ENCODE results near the gene ASPG. TPM values are rescaled to one million over a fixed set of nuclear protein-coding genes. Genes with fewer than 3 reads are reported as not detected.

Gene ASPG
- total RNA-seq, 2 experiments from 2014 or later, result not detected

DNA sequence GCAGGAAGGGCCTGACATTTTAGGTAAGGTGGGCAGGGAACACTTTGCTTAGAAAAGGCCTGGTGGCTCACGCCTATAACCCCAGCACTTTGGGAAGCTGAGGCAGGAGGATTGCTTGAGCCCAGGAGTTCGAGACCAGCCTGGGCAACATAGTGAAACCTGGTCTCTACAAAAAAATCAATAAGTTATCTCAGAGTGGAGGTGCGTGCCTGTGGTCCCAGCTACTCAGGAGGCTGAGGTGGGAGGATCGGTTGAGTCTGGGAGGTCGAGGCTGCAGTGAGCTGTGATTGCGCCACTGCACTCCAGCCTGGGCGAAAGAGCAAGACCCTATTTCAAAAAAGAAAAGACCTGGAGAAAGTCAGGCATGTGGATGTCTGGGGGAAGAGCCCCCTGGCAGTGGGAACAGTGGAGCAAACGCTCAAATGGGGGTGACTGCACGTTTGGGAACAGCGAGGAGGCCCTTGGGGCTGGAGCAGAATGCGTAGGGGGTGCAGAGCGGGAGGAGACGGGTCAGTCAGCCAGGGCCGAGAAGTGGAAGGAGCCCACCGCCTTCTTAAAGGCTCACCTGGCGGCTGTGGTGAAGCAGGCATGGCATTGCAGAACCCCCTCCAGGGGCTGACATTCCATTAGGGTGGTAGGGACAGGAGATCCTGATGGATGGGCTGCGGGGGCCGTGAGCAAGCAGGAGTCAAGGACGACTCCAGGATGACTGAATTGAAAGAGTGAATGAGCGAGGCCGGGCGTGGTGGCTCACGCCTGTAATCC is 46.6 kb downstream of the ASPG start:
- H3K79me2 ChIP-seq (ENCODE audit: insufficient read depth, low read depth, low read length), result no peaks in the 10 kb centered on the region
- TF ChIP-seq, protein P1, sequence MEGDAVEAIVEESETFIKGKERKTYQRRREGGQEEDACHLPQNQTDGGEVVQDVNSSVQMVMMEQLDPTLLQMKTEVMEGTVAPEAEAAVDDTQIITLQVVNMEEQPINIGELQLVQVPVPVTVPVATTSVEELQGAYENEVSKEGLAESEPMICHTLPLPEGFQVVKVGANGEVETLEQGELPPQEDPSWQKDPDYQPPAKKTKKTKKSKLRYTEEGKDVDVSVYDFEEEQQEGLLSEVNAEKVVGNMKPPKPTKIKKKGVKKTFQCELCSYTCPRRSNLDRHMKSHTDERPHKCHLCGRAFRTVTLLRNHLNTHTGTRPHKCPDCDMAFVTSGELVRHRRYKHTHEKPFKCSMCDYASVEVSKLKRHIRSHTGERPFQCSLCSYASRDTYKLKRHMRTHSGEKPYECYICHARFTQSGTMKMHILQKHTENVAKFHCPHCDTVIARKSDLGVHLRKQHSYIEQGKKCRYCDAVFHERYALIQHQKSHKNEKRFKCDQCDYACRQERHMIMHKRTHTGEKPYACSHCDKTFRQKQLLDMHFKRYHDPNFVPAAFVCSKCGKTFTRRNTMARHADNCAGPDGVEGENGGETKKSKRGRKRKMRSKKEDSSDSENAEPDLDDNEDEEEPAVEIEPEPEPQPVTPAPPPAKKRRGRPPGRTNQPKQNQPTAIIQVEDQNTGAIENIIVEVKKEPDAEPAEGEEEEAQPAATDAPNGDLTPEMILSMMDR (conservative IDR thresholded peaks at IDR 0.05; ENCODE audit: low read length), result no peak
- no peak overlapping the region for H3K27ac ChIP-seq (ENCODE audit: low read depth, low read length, poor library complexity, severe bottlenecking)
- intact Hi-C loops (cut with micrococcal nuclease; ENCODE audit: unreplicated experiment), result loop anchor here (1.0 kb wide), 2 partner anchors 38 to 54 kb away; no protein-coding TSS in a partner anchor
- H3K4me3 ChIP-seq (ENCODE audit: low read depth, low read length, poor library complexity, severe bottlenecking), result no peak overlapping the region
- H3K9me2 ChIP-seq (ENCODE audit: insufficient read depth, low read length), result no peaks in the 10 kb centered on the region
- H3K36me3 ChIP-seq (ENCODE audit: insufficient read depth, low read length), result no peaks in the 10 kb centered on the region
- H3K4me1 ChIP-seq (ENCODE audit: insufficient read depth, low read length, poor library complexity, severe bottlenecking), result no peaks in the 10 kb centered on the region
- CTCF ChIA-PET (ENCODE audit: unreplicated experiment), result no interaction called here
- H3K9me3 ChIP-seq (ENCODE audit: low read length), result peaks cover 9% of the 10 kb centered on the region
- no TSS peak for BruUV-seq (replicated peaks)
- H3K4me2 ChIP-seq (ENCODE audit: low read length), result no peak overlapping the region
- POLR2A ChIA-PET, result interaction anchor here (0.6 kb wide), 1 partner anchor 136 kb away, joined by 3 read pairs; no protein-coding TSS in a partner anchor
- H2AFZ ChIP-seq (ENCODE audit: low read length), result no peak overlapping the region
- H4K20me1 ChIP-seq (ENCODE audit: insufficient read depth, low read length), result no peaks in the 10 kb centered on the region
- DNase-seq (ENCODE audit: low spot score), result no peak

DNA sequence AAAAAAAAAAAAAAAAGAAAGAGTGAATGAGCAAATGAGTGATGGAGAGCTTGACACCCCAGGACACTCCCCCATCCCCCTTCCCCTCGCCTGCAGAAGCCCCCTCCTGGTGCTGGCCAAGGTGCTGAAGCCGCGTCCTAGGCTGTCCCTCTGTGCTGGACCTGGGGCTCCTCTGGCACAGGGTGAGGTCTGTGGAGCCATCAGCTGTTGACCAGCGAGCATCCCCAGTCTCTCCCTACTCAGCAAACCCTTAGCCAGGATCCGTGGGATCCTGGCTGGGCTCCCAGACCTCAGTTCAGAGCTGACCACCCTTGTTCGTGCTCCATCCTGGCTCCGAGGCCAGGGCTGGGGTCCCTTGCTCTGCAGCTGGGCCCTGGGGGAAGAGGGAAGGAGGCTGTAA is 47.5 kb downstream of the ASPG start:
- intact Hi-C loops (cut with micrococcal nuclease; ENCODE audit: unreplicated experiment), result no loop called here
- Histone ChIP-seq H2AFZ (ENCODE audit: low read length) (no peak overlapping the region), H3K36me3 (ENCODE audit: insufficient read depth, low read length) (no peaks in the 10 kb centered on the region), H3K4me2 (ENCODE audit: low read length) (no peak overlapping the region), H3K27ac (ENCODE audit: low read depth, low read length, poor library complexity, severe bottlenecking) (no peak overlapping the region), H3K9me3 (ENCODE audit: low read length) (peaks cover 9% of the 10 kb centered on the region), H3K4me3 (ENCODE audit: low read depth, low read length, poor library complexity, severe bottlenecking) (no peak overlapping the region), H3K4me1 (ENCODE audit: insufficient read depth, low read length, poor library complexity, severe bottlenecking) (no peaks in the 10 kb centered on the region), H4K20me1 (ENCODE audit: insufficient read depth, low read length) (no peaks in the 10 kb centered on the region), H3K79me2 (ENCODE audit: insufficient read depth, low read depth, low read length) (no peaks in the 10 kb centered on the region), H3K9me2 (ENCODE audit: insufficient read depth, low read length) (no peaks in the 10 kb centered on the region)
- POLR2A ChIA-PET, result no interaction called here
- BruUV-seq (replicated peaks), result no TSS peak
- DNase-seq (ENCODE audit: low spot score), result no peak
- TF ChIP-seq, protein P1 (conservative IDR thresholded peaks at IDR 0.05; ENCODE audit: low read length), result no peak
- TF ChIP-seq EZH2phosphoT487 (IDR thresholded peaks at IDR 0.05; ENCODE audit: borderline replicate concordance, low read depth, low read length), result no peak
- CTCF ChIA-PET (ENCODE audit: unreplicated experiment), result interaction anchor here (0.6 kb wide), 1 partner anchor 984 kb away, joined by 3 read pairs; no protein-coding TSS in a partner anchor

DNA sequence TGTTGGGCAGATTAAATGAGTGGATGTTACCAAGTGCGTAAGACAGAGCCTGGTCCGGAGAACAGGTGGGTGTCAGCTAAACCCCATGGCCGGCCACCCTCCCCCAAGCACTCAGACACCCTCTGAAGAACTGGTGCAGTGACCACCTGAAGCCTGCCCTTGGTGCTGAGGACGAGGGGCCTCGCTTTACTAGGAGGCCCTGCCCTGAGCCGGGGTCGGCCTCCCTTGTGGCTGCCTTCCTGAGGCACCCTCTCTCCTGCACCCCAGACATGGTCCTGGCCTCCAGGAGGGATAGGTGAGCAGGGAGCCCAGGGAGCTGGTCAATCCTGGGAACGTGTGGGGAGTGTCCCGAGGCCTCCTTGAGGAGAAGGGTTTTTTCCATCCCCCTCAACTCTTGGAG is 48.0 kb downstream of the ASPG start:
- no peaks in the 10 kb centered on the region for H3K9me2 ChIP-seq (ENCODE audit: insufficient read depth, low read length)
- H3K27ac ChIP-seq (ENCODE audit: low read depth, low read length, poor library complexity, severe bottlenecking), result no peak overlapping the region
- intact Hi-C loops (cut with micrococcal nuclease; ENCODE audit: unreplicated experiment), result no loop called here
- BruUV-seq (replicated peaks), result no TSS peak
- H3K9me3 ChIP-seq (ENCODE audit: low read length), result peaks cover 9% of the 10 kb centered on the region
- CTCF ChIA-PET (ENCODE audit: unreplicated experiment), result interaction anchor here (0.6 kb wide), 2 partner anchors 723 to 985 kb away, joined by 3 to 6 read pairs; no protein-coding TSS in a partner anchor
- TF ChIP-seq, protein P1 (conservative IDR thresholded peaks at IDR 0.05; ENCODE audit: low read length), result no peak
- TF ChIP-seq EZH2phosphoT487 (IDR thresholded peaks at IDR 0.05; ENCODE audit: borderline replicate concordance, low read depth, low read length), result no peak
- H3K36me3 ChIP-seq (ENCODE audit: insufficient read depth, low read length), result no peaks in the 10 kb centered on the region
- H3K4me2 ChIP-seq (ENCODE audit: low read length), result no peak overlapping the region
- H2AFZ ChIP-seq (ENCODE audit: low read length), result no peak overlapping the region
- no peak overlapping the region for H3K4me3 ChIP-seq (ENCODE audit: low read depth, low read length, poor library complexity, severe bottlenecking)
- no peaks in the 10 kb centered on the region for H3K4me1 ChIP-seq (ENCODE audit: insufficient read depth, low read length, poor library complexity, severe bottlenecking)
- DNase-seq (ENCODE audit: low spot score), result no peak
- POLR2A ChIA-PET, result no interaction called here
- H4K20me1 ChIP-seq (ENCODE audit: insufficient read depth, low read length), result no peaks in the 10 kb centered on the region
- no peaks in the 10 kb centered on the region for H3K79me2 ChIP-seq (ENCODE audit: insufficient read depth, low read depth, low read length)

Data from OCI-LY7 (cell line).